ENCODE measurements around the gene PDE4D. TPM values are rescaled to one million over a fixed set of nuclear protein-coding genes. Genes with fewer than 3 reads are reported as not detected.

Gene PDE4D
- total RNA-seq, 1 experiment from 2014 or later, result 2.1 TPM

- DNase-seq, result no peak
- no peak overlapping the region for H3K9ac ChIP-seq (ENCODE audit: extremely low read depth, insufficient read length, low read length)
- H2BK12ac ChIP-seq (ENCODE audit: insufficient read length, low read depth, low read length), result no peak overlapping the region
- H3K27me3 ChIP-seq (ENCODE audit: insufficient read depth, low read length), result no peaks in the 10 kb centered on the region
- H3K79me1 ChIP-seq (ENCODE audit: insufficient read depth, low read depth, low read length, poor library complexity, severe bottlenecking), result no peaks in the 10 kb centered on the region
- no peak overlapping the region for H3K4me2 ChIP-seq (ENCODE audit: insufficient read depth, insufficient read length, low read length)
- H3K36me3 Mint-ChIP-seq (ENCODE audit: insufficient read depth in 1 of 3, low read depth in 3 of 3), result no peaks in the 10 kb centered on the region
- H3K27me3 Mint-ChIP-seq (ENCODE audit: low read depth), result no peaks in the 10 kb centered on the region; the same call in 1 of the 2 replicates
- no peak overlapping the region for H3K56ac ChIP-seq (ENCODE audit: insufficient read length, low read depth, low read length)
- no peak overlapping the region for H3T11ph ChIP-seq (ENCODE audit: low read length)
- H2BK15ac ChIP-seq (ENCODE audit: low read depth, low read length), result no peak overlapping the region
- H3K4me1 ChIP-seq (ENCODE audit: insufficient read depth, low read length), result peaks cover 7% of the 10 kb centered on the region; the same call in 1 of the 2 replicates
- TF ChIP-seq CTCF (conservative IDR thresholded peaks at IDR 0.05), result no peak
- H3K79me2 ChIP-seq (ENCODE audit: insufficient read depth, low read length), result no peaks in the 10 kb centered on the region
- no peak overlapping the region for H2BK5ac ChIP-seq (ENCODE audit: insufficient read length, low read length)
- H3K23ac ChIP-seq (ENCODE audit: insufficient read length, low read depth, low read length), result no peak overlapping the region
- no peak overlapping the region for H2AK5ac ChIP-seq (ENCODE audit: insufficient read length, low read length)
- H3K4me1 Mint-ChIP-seq, result peaks cover 30 to 51% of the 10 kb centered on the region in 2 experiments
- no peak overlapping the region for H2BK20ac ChIP-seq (ENCODE audit: low read depth, low read length, poor library complexity, severe bottlenecking)
- no peaks in the 10 kb centered on the region for H3K9me3 ChIP-seq (ENCODE audit: control insufficient read depth, low read depth, low read length)
- H3K18ac ChIP-seq (ENCODE audit: insufficient read length, low read depth, low read length), result no peak overlapping the region
- no peak overlapping the region for H4K8ac ChIP-seq (replicated peaks; ENCODE audit: insufficient read length, low read depth, low read length)
- peak overlapping the region; percentile 71; the same call in 1 of the 2 replicates for H3K4ac ChIP-seq (ENCODE audit: low read depth, low read length)
- H3K4me3 Mint-ChIP-seq, result no peak overlapping the region
- H4K20me1 ChIP-seq (ENCODE audit: control insufficient read depth, insufficient read depth, insufficient read length), result no peaks in the 10 kb centered on the region
- H3K9me3 Mint-ChIP-seq, result no peaks in the 10 kb centered on the region; a peak in 1 of 5 replicates
- no peak overlapping the region for H4K91ac ChIP-seq (ENCODE audit: insufficient read length, low read depth, low read length)
- no peak overlapping the region for H3K14ac ChIP-seq (ENCODE audit: insufficient read depth, low read length)
- no peak overlapping the region for H2AFZ ChIP-seq (ENCODE audit: low read length)
- no peaks in the 10 kb centered on the region for H3K23me2 ChIP-seq (ENCODE audit: insufficient read length, low read depth, low read length, poor library complexity, severe bottlenecking)
- no peak overlapping the region for H3K27ac ChIP-seq (ENCODE audit: insufficient read length, low read depth, low read length)
- no CpG with 5 or more reads among the region's 3 CpGs for WGBS (ENCODE audit: extremely low coverage, insufficient read length, low lambda C conversion rate)
- peak overlapping the region; percentile 77 for H2BK120ac ChIP-seq (ENCODE audit: low read depth, low read length, poor library complexity, severe bottlenecking)
- H3K27ac Mint-ChIP-seq, result peak overlapping the region in 2 of 3 experiments; percentile 14 to 41; a peak in 3 of 7 replicates
- no peak overlapping the region for H4K5ac ChIP-seq (ENCODE audit: insufficient read length, low read depth, low read length)
These were observed 893.3 kb downstream of the PDE4D start for GRCh38 chr5:59000211-59000610.
